Measurements from ENCODE around the gene RBM24.

The RBM24 gene

GRCh38 chr6:17341117-17341805 lies 60.1 kb downstream of the RBM24 start:
- no peak for DNase-seq (ENCODE audit: extremely low read depth, low read depth)
- no peak for TF ChIP-seq CTCF (IDR thresholded peaks at IDR 0.05; ENCODE audit: low read depth, low read length)

- TF ChIP-seq CTCF (IDR thresholded peaks at IDR 0.05; ENCODE audit: low read depth, low read length): no peak
These were observed 60.7 kb downstream of the RBM24 start for GRCh38 chr6:17341891-17342290.

GRCh38 chr6:17343215-17343614 lies 62.1 kb downstream of the RBM24 start:
- no peak for DNase-seq (ENCODE audit: extremely low read depth, low read depth)
- TF ChIP-seq CTCF (IDR thresholded peaks at IDR 0.05; ENCODE audit: low read depth, low read length): no peak

More at GRCh38 chr6:17341891-17342290, 60.7 kb downstream of the RBM24 start:
- DNase-seq (ENCODE audit: extremely low read depth, low read depth): no peak

Measured in AG09319 (cell line).